Psoas muscle (tissue), 8 donors: ENCODE results near the gene EPHB2. TPM values are rescaled to one million over a fixed set of nuclear protein-coding genes. Genes with fewer than 3 reads are reported as not detected.

Experiments used
- ATAC-seq, 4 donors: fragments of 200-7000 bp; cut with Tn5 transposase; one replicate each; pipeline ENCODE4 v1.9.1; 2020; ENCODE audit warnings: moderate library complexity in 3 of 4, mild to moderate bottlenecking in 2 of 4
- DNase-seq, 2 donors: peaks; one replicate each; pipeline ENCODE4 v3.0.0-alpha.2; 2020
- H3K27ac ChIP-seq: fragments of 200-600 bp; one replicate; pipeline ENCODE4 v1.8.0; 2022
- H3K27me3 ChIP-seq, 3 donors: fragments of 200-600 bp in 1 of 3; one replicate each; pipeline versions ENCODE4 v1.6.1 to v1.8.0; 2013 to 2022; ENCODE audit warnings: low read length in 2 of 3, mild to moderate bottlenecking in 2 of 3, moderate library complexity in 1 of 3; ENCODE audit not compliant: insufficient read depth in 3 of 3
- H3K36me3 ChIP-seq, 2 donors: fragments of 200-600 bp in 1 of 2; one replicate each; pipeline versions ENCODE4 v1.6.1 to v1.8.0; 2013 to 2022; ENCODE audit warnings: low read depth in 1 of 2, mild to moderate bottlenecking in 1 of 2, moderate library complexity in 1 of 2; ENCODE audit not compliant: insufficient read depth in 1 of 2
- H3K4me1 ChIP-seq: fragments of 200-600 bp; one replicate; pipeline ENCODE4 v1.8.0; 2022
- H3K4me3 ChIP-seq: fragments of 200-600 bp; one replicate; pipeline ENCODE4 v1.8.0; 2022; ENCODE audit warnings: mild to moderate bottlenecking
- H3K9me3 ChIP-seq: fragments of 200-600 bp; one replicate; pipeline ENCODE4 v1.8.0; 2022
- WGBS, 3 donors: extraction: QIAGEN DNeasy Blood & Tissue Kit; methylation state at CpG; one replicate each; pipeline versions ENCODE4 v1.1.6 to v1.1.7; 2013; 5-methylcytosine and 5-hydroxymethylcytosine counted together
- intact Hi-C, 2 donors: fragments of 100-400 bp; cut with DNase I; formaldehyde crosslinking; loops; one replicate each; pipeline versions ENCODE4 v1.11.0 to v1.14.2; 2022
- polyA plus RNA-seq, 3 donors: library from polyadenylated mRNA; stranded (reverse); fragments of 200-250 nt; gene quantifications; one replicate each; pipeline ENCODE4 v1.2.3, GENCODE V29; 2013
- total RNA-seq, 4 donors: library from RNA; stranded (reverse); fragmentation: NEBNext Ultra II Directional in 2 of 4; extraction: Animal tissue kit (Norgen Biotek cat#: 25700) in 2 of 4; gene quantifications; one replicate each; pipeline versions ENCODE4 v1.2.1 to v1.2.4, GENCODE V29; 2021 to 2023
- TF ChIP-seq, protein P1 (sequence below): fragments of 200-600 bp; IDR thresholded peaks from one replicate; pipeline ENCODE4 v1.8.0; 2022; ENCODE audit warnings: antibody characterized with exemption
- donor health status: healthy with polysubstance abuse.
- donor health status: DM: no; HTN: no; CAD: no; lungs with moderate emphysema.
- donor health status: Bipolar disorder and iron deficiency.
- donor health status: healthy.
- donor health status: DM: yes; HTN: yes; CAD: no.
- donor health status: DM: no; HTN: no; CAD: no.
- donor health status: DM: no; HTN: no; CAD: no.
- donor health status: DM: yes; HTN: yes; CAD: no.

Gene EPHB2
- total and polyA plus RNA-seq, 7 donors: 0.06 to 2.1 (median 0.48) TPM; not detected in 1

DNA sequence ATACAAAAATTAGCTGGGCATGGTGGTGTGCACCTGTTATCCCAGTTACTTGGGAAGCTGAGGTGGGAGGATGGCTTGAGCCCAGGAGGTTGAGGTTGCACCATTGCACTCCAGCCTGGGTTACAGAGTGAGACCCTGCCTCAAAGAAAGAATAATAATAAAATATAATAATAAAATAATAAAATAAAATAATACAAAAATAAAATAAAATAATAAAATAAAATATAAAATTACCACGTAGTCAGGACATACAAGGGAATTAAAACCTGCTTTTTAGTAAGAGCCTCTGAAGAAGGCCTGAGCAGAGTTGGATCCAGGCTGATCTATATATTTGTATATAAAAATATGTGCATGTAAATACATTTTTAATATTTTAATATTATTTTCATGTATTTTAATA is 41.7 kb downstream of the EPHB2 start:
- no peak overlapping the region for H3K27ac ChIP-seq
- intact Hi-C loops: no loop called here
- ATAC-seq: no peak
- H3K4me3 ChIP-seq: no peak overlapping the region
- H3K27me3 ChIP-seq: peaks cover 0 to 12% (median 2%) of the 10 kb centered on the region in 3 donors
- no peaks in the 10 kb centered on the region for H3K36me3 ChIP-seq
- TF ChIP-seq, protein P1, sequence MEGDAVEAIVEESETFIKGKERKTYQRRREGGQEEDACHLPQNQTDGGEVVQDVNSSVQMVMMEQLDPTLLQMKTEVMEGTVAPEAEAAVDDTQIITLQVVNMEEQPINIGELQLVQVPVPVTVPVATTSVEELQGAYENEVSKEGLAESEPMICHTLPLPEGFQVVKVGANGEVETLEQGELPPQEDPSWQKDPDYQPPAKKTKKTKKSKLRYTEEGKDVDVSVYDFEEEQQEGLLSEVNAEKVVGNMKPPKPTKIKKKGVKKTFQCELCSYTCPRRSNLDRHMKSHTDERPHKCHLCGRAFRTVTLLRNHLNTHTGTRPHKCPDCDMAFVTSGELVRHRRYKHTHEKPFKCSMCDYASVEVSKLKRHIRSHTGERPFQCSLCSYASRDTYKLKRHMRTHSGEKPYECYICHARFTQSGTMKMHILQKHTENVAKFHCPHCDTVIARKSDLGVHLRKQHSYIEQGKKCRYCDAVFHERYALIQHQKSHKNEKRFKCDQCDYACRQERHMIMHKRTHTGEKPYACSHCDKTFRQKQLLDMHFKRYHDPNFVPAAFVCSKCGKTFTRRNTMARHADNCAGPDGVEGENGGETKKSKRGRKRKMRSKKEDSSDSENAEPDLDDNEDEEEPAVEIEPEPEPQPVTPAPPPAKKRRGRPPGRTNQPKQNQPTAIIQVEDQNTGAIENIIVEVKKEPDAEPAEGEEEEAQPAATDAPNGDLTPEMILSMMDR: no peak
- H3K9me3 ChIP-seq: no peaks in the 10 kb centered on the region
- WGBS, 3 donors: 95 to 98% (median 95%) methylated on average over 1 of the region's 1 CpG
- no peaks in the 10 kb centered on the region for H3K4me1 ChIP-seq
- no peak for DNase-seq

DNA sequence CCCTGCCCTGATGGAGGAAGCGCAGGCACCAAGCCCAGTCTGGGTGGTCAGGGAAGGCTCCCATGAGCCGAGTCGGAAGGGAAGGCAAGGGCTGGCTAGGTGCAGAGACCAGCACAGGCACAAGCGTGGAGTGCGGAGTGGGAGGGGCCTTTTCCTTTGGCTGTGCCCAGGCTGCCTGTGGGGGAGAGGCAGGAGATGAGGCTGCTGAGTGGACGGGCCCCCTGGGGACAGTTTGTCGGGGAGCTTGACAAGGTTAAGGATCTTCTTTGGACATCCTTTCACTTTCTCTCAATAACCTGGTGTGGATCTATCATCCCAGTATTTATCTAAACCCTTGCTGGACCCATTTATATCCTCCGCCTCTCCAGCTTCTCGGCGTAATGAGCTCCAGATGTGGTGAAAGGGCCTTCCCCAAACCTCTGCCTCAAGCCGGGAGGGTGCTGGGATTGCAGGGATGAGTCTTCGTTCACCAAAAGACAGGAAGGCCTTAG is 42.9 kb downstream of the EPHB2 start:
- DNase-seq (peak; percentile 59 to 64), ATAC-seq (peak in 1 of 4 donors; percentile 36)
- Histone ChIP-seq H3K36me3 (no peaks in the 10 kb centered on the region), H3K4me3 (no peak overlapping the region), H3K4me1 (no peaks in the 10 kb centered on the region), H3K9me3 (no peaks in the 10 kb centered on the region), H3K27ac (no peak overlapping the region), H3K27me3 (peaks cover 0 to 12% (median 4%) of the 10 kb centered on the region in 3 donors)
- TF ChIP-seq, protein P1: no peak
- intact Hi-C loops: no loop called here
- WGBS, 3 donors: 70 to 82% (median 72%) methylated on average over 12 of the region's 12 CpGs

DNA sequence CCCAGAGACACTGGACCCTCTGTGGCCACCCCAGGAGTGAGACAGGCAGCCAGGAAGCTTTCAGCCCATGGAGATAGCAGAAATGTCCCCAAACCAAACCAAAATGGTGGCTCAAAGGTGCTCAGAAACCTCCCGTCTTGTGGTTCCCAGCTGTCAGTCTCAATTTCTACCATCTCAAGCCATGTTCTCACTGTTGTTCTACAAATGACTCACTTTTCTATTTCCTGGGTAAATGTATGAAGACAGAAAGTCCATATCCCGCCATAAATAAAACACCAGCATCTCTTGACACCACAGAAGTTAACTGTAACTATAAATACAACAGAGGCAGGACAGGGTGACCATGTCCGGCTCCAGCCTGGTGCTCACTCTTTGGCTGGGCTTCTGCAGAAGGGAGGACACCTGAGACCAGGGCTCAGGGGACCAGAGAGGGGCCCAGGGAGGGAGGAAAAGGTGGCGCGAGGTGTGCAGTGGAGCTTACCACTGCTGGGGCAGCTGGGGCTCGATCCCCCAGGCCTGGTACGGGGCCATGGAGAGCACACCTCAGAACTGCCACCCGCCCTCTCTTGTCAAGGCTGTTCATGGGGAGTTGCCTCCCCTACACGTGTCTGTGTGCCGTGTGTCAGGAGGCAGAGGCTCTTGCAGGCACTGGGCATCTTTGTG is 43.6 kb downstream of the EPHB2 start:
- DNase-seq: no peak
- TF ChIP-seq, protein P1: no peak
- no peak for ATAC-seq
- Histone ChIP-seq H3K27me3 (peaks cover 0 to 16% (median 4%) of the 10 kb centered on the region in 3 donors), H3K36me3 (no peaks in the 10 kb centered on the region), H3K4me1 (no peaks in the 10 kb centered on the region), H3K27ac (no peak overlapping the region), H3K9me3 (no peaks in the 10 kb centered on the region), H3K4me3 (no peak overlapping the region)
- 75 to 85% (median 85%) methylated on average over 10 of the region's 10 CpGs for WGBS, 3 donors
- intact Hi-C loops: no loop called here

DNA sequence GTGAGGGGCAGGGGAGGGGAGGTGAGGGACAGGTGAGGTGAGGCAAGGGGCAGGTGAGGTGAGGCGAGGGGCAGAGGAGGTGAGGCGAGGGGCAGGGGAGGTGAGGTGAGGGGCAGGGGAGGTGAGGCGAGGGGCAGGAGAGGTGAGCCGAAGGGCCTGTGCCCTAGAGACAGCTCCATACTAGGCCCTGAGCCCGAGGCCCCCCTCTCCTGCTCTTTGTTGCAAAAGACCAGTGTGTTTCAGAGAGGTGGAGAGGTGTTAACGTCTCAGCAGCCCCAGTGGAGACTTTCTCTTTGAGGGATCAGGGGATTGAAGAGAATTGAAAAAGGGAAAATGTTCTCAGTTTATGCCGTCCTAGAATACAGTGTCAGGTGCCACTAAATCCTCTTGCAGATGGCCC is 44.2 kb downstream of the EPHB2 start:
- no peak overlapping the region for H3K27ac ChIP-seq
- TF ChIP-seq, protein P1: no peak
- H3K4me1 ChIP-seq: no peaks in the 10 kb centered on the region
- no peaks in the 10 kb centered on the region for H3K36me3 ChIP-seq
- H3K27me3 ChIP-seq: peaks cover 0 to 21% (median 4%) of the 10 kb centered on the region in 3 donors
- H3K9me3 ChIP-seq: no peaks in the 10 kb centered on the region
- intact Hi-C loops: no loop called here
- no peak overlapping the region for H3K4me3 ChIP-seq
- WGBS, 3 donors: 62 to 68% (median 62%) methylated on average over 7 of the region's 7 CpGs
- no peak for ATAC-seq
- no peak for DNase-seq
